HL-60 (cell line): ENCODE data around the gene DUSP22.

Experiments
- DNase-seq, 2 experiments: peaks; one replicate each; pipeline ENCODE4 v3.0.0-alpha.2; 2010 to 2020; ENCODE audit warnings: low read depth in 1 of 2, low spot score in 1 of 2
- H3K27ac ChIP-seq: fragments of 250-450 bp; sonication (Bioruptor Pico); replicated peaks from 2 replicates; pipeline ENCODE4 v1.5.1; 2020; ENCODE audit warnings: mild to moderate bottlenecking, moderate library complexity
- H3K27me3 ChIP-seq: fragments of 250-450 bp; sonication (Bioruptor Pico); 2 replicates; pipeline ENCODE4 v1.5.1; 2021; ENCODE audit warnings: mild to moderate bottlenecking, moderate library complexity; ENCODE audit not compliant: insufficient read depth, poor library complexity, severe bottlenecking
- H3K4me3 ChIP-seq: replicated peaks from 2 replicates; pipeline ENCODE4 v1.5.1; 2011; ENCODE audit warnings: mild to moderate bottlenecking, control low read depth, low read length; ENCODE audit not compliant: insufficient read depth
- CTCF ChIP-seq: IDR thresholded peaks from one replicate; pipeline ENCODE4 v1.5.1; 2011; ENCODE audit warnings: low read length, control low read depth, inconsistent platforms; ENCODE audit not compliant: insufficient read depth
- GABPA ChIP-seq: IDR thresholded peaks from 2 replicates; pipeline ENCODE4 v1.6.1; 2012; ENCODE audit warnings: low read depth
- POLR2AphosphoS5 ChIP-seq: IDR thresholded peaks from 2 replicates; pipeline ENCODE4 v1.6.1; 2012; ENCODE audit warnings: low read depth
- REST ChIP-seq: IDR thresholded peaks from 2 replicates; pipeline ENCODE4 v1.6.1; 2012; ENCODE audit warnings: low read depth; ENCODE audit not compliant: insufficient replicate concordance
- SPI1 ChIP-seq: IDR thresholded peaks from 2 replicates; pipeline ENCODE4 v1.6.1; 2012; ENCODE audit warnings: low read depth, mild to moderate bottlenecking, borderline replicate concordance

The DUSP22 gene

DNA sequence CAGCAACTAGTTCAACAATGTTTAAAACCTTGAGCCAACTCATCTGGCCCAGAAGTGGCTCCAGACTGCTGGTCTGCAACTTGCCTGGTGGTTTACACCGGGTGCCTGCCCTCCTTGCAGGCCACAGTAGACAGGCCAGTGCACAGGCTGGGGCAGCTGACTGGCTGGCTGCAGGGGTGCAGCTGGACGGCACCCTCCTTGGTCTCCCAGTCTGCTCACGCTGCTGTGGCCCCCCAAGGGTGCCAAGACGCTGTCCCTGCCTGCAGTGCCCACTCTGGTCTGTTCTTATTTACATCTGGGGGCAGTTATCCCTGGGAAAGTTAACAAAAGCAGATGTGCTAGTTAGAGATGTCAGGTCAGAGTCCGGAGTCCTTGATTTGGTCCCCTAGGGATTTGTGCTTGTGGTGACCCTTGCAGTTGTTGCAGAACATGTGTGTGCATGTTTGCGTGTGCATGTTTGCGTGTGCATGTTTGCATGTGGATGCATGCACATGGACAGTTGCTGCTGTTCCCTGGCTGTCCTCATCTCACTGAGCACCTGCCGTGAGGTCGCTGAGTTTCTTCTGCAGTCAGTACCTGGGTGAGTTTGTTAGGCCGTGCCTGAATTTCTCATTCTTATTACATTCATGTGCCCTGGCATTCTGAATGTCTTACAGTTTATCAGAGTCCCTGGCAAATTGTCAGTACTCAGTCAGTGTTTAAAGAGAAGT is 51.1 kb downstream of the DUSP22 start:
- H3K27ac ChIP-seq, result no peak overlapping the region
- TF ChIP-seq GABPA, result no peak
- no peak for TF ChIP-seq POLR2AphosphoS5
- TF ChIP-seq CTCF, result no peak
- TF ChIP-seq SPI1, result no peak
- TF ChIP-seq REST, result no peak
- H3K27me3 ChIP-seq, result no peaks in the 10 kb centered on the region
- no peak overlapping the region for H3K4me3 ChIP-seq
- DNase-seq, result no peak

DNA sequence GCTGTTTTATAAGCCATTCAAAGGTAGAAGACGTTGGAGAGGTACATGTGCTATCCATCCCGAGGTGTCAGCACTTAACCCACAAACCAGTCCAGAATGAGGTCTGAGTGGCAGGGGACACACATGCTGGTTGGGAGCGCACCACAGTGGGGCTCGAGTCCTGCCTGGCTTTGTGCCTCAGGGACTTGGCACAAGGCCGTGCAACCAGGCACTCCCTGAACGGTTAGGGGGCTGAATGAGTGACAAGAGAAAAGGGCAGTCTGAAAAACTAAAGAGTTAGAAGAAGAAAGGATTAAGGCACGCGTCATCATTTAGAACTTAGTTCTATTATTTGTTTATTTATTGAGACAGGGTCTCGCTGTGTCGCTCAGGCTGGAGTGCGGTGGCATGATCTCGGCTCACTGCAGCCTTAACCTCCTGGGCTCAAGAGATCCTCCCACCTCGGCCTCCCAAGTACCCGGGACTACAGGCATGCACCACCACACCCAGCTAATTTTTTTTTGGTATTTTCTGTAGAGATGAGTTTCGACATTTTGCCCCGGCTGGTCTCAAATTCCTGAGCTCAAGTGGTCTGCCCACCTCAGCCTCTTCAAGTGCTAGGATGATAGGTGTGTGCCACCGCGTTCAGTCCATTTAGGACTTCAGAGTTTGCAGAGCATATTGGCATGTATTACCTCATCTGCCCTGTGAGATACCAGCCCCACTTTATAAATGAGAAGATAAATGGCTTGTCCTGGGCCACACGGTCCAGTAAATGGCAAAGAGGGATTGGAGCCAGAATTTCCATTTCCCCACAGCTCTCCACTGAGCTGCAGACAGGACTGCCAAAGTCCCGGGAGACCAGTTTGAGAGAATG is 51.9 kb downstream of the DUSP22 start:
- TF ChIP-seq REST (no peak), GABPA (no peak)
- no peaks in the 10 kb centered on the region for H3K27me3 ChIP-seq
- no peak overlapping the region for H3K4me3 ChIP-seq
- no peak for DNase-seq
- H3K27ac ChIP-seq, result no peak overlapping the region

DNA sequence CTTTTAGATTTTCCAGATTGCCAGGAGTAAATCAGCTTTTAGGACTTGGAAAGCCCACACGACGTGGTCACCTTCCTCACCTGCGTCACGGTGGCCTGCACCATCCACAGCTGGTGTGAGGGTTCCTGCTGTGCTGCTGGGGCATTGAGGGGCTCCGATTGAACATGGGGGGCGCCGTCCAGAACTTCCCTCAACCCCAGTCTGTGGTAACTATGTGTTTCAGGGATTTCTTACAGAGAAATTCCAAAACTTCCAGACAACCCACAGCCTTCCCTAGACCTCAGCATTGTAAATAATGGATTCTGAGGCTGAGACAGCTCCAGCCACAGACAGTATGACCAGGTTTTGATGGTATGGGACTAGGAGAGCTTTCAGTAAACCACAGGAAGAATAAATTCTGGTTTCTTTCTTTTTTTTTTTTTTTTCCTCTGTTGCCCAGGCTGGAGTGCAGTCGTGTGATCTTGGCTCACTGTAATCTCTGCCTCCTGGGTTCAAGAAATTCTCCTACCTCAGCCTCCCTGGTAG is 52.6 kb downstream of the DUSP22 start:
- Histone ChIP-seq H3K4me3 (no peak overlapping the region), H3K27me3 (no peaks in the 10 kb centered on the region), H3K27ac (no peak overlapping the region)
- no peak for DNase-seq
- TF ChIP-seq REST (no peak), CTCF (no peak), GABPA (no peak), POLR2AphosphoS5 (no peak), SPI1 (no peak)
